ENCODE measurements around the gene CCDC187.
A peak's percentile ranks its signal among the peaks of the same experiment; 100 is the strongest.

Gene CCDC187

DNA sequence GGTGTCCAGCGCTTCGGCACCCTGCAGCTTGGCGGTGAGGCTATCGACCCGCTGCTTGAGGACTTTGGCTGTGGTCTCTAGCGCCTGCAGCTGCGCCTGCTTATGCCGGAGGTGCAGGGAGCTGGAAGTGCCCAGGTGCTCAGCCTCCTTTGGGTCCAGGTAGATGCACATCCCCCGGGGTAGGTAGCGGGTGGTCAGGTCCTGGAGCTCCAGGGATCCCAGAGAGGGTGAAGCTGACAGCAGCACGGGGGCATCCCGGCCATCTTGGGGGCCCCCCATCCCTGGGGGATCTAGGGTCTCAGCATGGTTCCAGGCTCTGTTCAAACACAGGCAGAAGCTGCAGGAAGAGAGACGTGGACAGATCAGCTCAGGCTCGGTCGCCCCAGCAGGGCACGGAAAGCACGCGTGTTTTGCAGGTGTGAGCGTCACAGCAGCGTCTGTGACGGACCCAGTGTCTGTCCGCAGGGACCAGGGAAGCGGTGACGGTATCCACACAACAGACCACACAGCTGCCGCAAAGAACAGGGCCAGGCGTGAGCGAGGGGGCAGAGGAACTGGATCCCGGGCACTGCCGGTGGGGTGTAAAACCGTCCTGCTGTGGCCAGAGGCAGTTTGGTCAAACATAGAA lies 17.4 kb downstream of the CCDC187 start:
- no peaks in the 10 kb centered on the region for H3K36me3 ChIP-seq (ENCODE audit: control insufficient read depth in 2 of 2, insufficient read depth in 2 of 2, low read length in 2 of 2)
- no peak overlapping the region for H3K27ac ChIP-seq (ENCODE audit: low read depth in 2 of 2, low read length in 2 of 2)
- peaks cover 0 to 8% of the 10 kb centered on the region in 2 donors for H3K27me3 ChIP-seq (ENCODE audit: control insufficient read depth in 2 of 2, insufficient read depth in 2 of 2, low read length in 2 of 2)
- H3K4me1 ChIP-seq (ENCODE audit: control insufficient read depth in 2 of 2, insufficient read depth in 2 of 2, low read length in 2 of 2): peaks cover 0 to 5% of the 10 kb centered on the region in 2 donors
- no peaks in the 10 kb centered on the region for H3K9me3 ChIP-seq (ENCODE audit: control insufficient read depth in 2 of 2, low read length in 2 of 2)
- H3K4me3 ChIP-seq (ENCODE audit: low read length in 2 of 2): no peak overlapping the region
- no peak overlapping the region for H3K9ac ChIP-seq (ENCODE audit: low read depth in 1 of 2, low read length in 2 of 2)

DNA sequence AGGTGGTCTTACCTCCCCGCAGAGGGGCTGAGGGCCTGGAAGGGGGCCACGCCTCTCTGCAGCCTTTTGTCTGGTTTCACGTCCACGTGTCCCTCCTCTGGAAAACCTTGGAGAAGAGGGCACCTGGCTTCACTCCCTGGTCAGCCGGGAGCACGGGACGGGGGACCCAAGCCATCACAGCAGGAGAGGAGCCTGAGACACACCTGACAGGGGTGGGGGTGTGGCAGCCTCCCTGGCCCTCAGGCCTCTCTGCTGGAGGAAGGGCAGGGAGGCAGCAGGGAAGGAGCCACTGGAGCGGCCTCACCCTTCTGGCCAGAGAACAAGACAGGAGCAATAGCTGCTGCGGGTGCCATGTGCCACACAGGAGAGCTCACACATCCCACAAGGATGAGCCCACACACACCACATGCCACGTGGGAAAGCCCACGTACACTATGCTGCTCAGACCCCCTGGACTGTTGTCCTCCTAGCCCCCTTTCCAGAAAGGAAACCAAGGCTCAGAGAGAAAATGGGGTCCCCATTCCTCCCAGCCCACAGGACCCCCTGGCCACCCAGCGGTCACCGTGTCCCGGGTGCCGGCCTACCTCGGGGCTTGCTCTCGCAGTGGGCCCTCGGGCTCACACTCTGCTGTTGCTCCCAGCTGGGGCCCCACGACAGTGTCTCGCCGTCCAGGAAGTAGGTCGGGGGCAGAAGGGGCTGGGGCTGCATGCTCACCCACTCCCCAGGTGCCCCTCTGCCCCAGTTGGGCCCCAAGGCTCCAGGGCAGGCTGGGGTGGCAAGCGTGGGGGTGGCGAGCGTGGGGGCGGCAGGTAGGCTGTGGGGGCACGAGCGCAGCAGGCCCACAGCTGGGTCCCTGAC lies 18.2 kb downstream of the CCDC187 start:
- Histone ChIP-seq H3K4me3 (ENCODE audit: low read length in 2 of 2) (no peak overlapping the region), H3K27me3 (ENCODE audit: control insufficient read depth in 2 of 2, insufficient read depth in 2 of 2, low read length in 2 of 2) (peaks cover 0 to 8% of the 10 kb centered on the region in 2 donors), H3K4me1 (ENCODE audit: control insufficient read depth in 2 of 2, insufficient read depth in 2 of 2, low read length in 2 of 2) (peaks cover 0 to 5% of the 10 kb centered on the region in 2 donors), H3K36me3 (ENCODE audit: control insufficient read depth in 2 of 2, insufficient read depth in 2 of 2, low read length in 2 of 2) (no peaks in the 10 kb centered on the region), H3K9me3 (ENCODE audit: control insufficient read depth in 2 of 2, low read length in 2 of 2) (no peaks in the 10 kb centered on the region), H3K27ac (ENCODE audit: low read depth in 2 of 2, low read length in 2 of 2) (no peak overlapping the region), H3K9ac (ENCODE audit: low read depth in 1 of 2, low read length in 2 of 2) (no peak overlapping the region)

DNA sequence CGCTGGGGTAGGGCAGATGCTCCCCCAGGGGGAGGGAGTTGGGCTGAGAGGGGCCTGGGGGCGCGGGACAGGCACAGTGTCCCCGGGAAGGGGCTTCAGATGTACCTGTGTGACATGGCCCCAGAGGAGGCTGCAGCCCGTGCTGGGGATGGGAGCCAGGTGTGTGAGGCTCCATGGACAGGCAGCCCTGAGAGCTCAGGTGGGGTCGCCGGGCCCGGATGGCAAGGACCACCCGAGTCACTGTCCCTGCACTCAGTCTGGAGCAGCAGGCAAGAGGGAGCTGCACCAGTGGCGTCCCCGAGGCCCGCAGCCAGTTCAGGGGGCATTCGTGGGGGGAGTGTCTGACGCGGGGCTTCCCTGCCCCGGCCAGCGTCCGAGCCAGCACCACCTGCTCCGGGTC lies 18.9 kb downstream of the CCDC187 start:
- Histone ChIP-seq H3K4me3 (ENCODE audit: low read length in 2 of 2) (no peak overlapping the region), H3K27me3 (ENCODE audit: control insufficient read depth in 2 of 2, insufficient read depth in 2 of 2, low read length in 2 of 2) (peaks cover 0 to 8% of the 10 kb centered on the region in 2 donors), H3K9me3 (ENCODE audit: control insufficient read depth in 2 of 2, low read length in 2 of 2) (no peaks in the 10 kb centered on the region), H3K9ac (ENCODE audit: low read depth in 1 of 2, low read length in 2 of 2) (no peak overlapping the region), H3K36me3 (ENCODE audit: control insufficient read depth in 2 of 2, insufficient read depth in 2 of 2, low read length in 2 of 2) (no peaks in the 10 kb centered on the region), H3K27ac (ENCODE audit: low read depth in 2 of 2, low read length in 2 of 2) (no peak overlapping the region), H3K4me1 (ENCODE audit: control insufficient read depth in 2 of 2, insufficient read depth in 2 of 2, low read length in 2 of 2) (peaks cover 0 to 5% of the 10 kb centered on the region in 2 donors)

DNA sequence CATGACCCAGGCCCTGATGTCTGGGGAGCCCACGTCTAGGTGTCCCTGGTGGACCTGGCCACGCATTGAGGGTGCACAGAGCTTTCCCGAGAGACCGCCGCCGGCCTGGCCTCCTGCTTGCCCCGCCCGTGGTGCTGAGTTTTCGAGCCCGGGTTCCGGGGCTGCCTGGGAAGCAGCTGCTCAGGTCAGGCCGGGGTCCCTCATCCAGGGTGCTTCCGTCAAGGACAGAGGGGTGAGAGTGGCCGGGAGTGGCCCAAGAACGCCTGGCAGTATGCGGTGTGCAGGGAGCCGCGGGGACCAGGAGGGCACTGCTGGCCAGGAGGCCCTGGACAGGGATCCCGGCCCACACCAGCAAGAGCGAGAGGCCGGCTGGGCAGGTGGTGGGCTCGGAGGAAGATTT lies 19.6 kb downstream of the CCDC187 start:
- H3K27ac ChIP-seq (ENCODE audit: low read depth in 2 of 2, low read length in 2 of 2): no peak overlapping the region
- peaks cover 0 to 5% of the 10 kb centered on the region in 2 donors for H3K4me1 ChIP-seq (ENCODE audit: control insufficient read depth in 2 of 2, insufficient read depth in 2 of 2, low read length in 2 of 2)
- H3K4me3 ChIP-seq (ENCODE audit: low read length in 2 of 2): no peak overlapping the region
- H3K27me3 ChIP-seq (ENCODE audit: control insufficient read depth in 2 of 2, insufficient read depth in 2 of 2, low read length in 2 of 2): peaks cover 0 to 8% of the 10 kb centered on the region in 2 donors
- H3K36me3 ChIP-seq (ENCODE audit: control insufficient read depth in 2 of 2, insufficient read depth in 2 of 2, low read length in 2 of 2): no peaks in the 10 kb centered on the region
- no peak overlapping the region for H3K9ac ChIP-seq (ENCODE audit: low read depth in 1 of 2, low read length in 2 of 2)
- no peaks in the 10 kb centered on the region for H3K9me3 ChIP-seq (ENCODE audit: control insufficient read depth in 2 of 2, low read length in 2 of 2)

DNA sequence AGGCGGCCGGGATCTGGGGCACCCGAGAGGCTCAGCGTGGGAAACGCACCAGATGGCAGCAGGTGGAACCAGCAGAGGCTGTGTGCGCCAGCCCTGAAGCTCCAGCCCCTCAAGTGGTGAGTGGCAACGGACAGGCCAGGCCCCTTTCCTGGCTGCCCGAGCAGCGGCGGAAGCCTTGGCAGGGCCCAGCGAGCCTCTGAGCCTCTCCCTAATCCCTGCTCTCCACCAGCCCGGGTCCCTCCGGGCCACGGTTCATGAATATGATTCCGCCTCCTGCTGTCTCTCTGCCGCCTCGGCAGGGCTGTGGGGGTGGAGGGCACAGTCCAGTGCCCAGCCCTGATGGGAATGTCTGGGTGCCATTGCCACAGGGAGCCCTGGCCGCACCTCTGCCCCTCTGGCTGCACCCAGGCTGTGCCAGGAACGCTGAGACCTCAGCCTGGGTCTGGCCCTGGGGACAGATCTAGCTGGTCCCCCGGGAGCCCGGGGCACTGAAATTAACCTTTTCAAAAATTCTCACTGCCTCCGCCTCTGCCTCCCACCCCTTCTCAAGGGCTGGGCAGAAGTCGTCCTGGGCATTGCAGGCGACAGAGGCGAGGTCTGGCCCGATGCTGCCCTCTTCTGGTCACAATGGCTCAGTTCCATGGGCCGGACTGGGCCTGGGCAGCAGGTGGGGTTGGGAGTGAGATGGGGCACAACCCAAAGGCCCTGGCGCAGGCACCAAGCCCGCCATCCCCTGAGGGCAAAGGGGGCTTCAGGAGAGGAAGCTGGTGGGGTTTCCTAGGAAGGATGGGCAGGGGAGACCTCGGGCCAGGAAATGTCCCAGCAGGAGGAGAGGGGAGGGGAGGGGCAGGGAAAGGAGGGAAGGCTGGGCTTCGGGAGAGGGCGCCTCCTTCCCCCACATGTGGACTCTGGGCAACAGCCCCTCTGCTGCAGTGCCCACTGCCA lies 20.3 kb downstream of the CCDC187 start:
- Histone ChIP-seq H3K9me3 (ENCODE audit: control insufficient read depth in 2 of 2, low read length in 2 of 2) (no peaks in the 10 kb centered on the region), H3K27me3 (ENCODE audit: control insufficient read depth in 2 of 2, insufficient read depth in 2 of 2, low read length in 2 of 2) (peaks cover 0 to 8% of the 10 kb centered on the region in 2 donors), H3K4me3 (ENCODE audit: low read length in 2 of 2) (peak overlapping the region; percentile 31 to 43), H3K4me1 (ENCODE audit: control insufficient read depth in 2 of 2, insufficient read depth in 2 of 2, low read length in 2 of 2) (peaks cover 0 to 5% of the 10 kb centered on the region in 2 donors), H3K27ac (ENCODE audit: low read depth in 2 of 2, low read length in 2 of 2) (no peak overlapping the region), H3K9ac (ENCODE audit: low read depth in 1 of 2, low read length in 2 of 2) (peak overlapping the region in 1 of 2 donors; percentile 43), H3K36me3 (ENCODE audit: control insufficient read depth in 2 of 2, insufficient read depth in 2 of 2, low read length in 2 of 2) (no peaks in the 10 kb centered on the region)

DNA sequence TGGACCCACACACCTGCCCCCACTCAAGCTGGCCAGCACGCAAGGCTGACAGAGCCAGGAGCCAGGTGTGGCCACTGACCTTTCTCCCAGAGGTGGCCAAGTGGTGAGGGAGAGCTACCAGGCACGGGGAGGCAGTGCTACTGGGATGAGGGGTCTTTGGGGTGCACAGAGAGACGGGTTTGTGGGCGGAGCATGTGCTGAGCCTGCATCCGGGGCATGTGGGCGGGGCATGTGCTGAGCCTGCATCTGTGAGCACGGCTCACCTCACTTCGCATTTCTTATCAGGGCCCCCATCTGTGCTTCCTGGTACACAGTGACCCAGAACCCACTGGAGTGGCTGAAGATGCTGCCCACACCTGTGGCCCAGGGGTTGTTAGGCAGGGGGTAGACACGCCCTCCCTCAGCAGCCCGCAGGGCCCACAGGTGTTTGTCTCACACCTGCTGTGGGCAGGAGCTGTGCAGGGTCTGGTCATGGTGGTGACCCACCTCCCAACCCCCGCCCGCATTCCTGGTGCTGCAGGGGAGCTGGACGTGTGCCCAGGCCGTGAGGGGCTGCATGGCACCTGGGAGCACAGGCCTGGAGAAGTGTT lies 21.5 kb downstream of the CCDC187 start:
- peaks cover 0 to 6% of the 10 kb centered on the region in 2 donors for H3K27me3 ChIP-seq (ENCODE audit: control insufficient read depth in 2 of 2, insufficient read depth in 2 of 2, low read length in 2 of 2)
- no peaks in the 10 kb centered on the region for H3K9me3 ChIP-seq (ENCODE audit: control insufficient read depth in 2 of 2, low read length in 2 of 2)
- peaks cover 0 to 5% of the 10 kb centered on the region in 2 donors for H3K4me1 ChIP-seq (ENCODE audit: control insufficient read depth in 2 of 2, insufficient read depth in 2 of 2, low read length in 2 of 2)
- H3K27ac ChIP-seq (ENCODE audit: low read depth in 2 of 2, low read length in 2 of 2): no peak overlapping the region
- H3K9ac ChIP-seq (ENCODE audit: low read depth in 1 of 2, low read length in 2 of 2): no peak overlapping the region
- no peaks in the 10 kb centered on the region for H3K36me3 ChIP-seq (ENCODE audit: control insufficient read depth in 2 of 2, insufficient read depth in 2 of 2, low read length in 2 of 2)
- H3K4me3 ChIP-seq (ENCODE audit: low read length in 2 of 2): no peak overlapping the region

DNA sequence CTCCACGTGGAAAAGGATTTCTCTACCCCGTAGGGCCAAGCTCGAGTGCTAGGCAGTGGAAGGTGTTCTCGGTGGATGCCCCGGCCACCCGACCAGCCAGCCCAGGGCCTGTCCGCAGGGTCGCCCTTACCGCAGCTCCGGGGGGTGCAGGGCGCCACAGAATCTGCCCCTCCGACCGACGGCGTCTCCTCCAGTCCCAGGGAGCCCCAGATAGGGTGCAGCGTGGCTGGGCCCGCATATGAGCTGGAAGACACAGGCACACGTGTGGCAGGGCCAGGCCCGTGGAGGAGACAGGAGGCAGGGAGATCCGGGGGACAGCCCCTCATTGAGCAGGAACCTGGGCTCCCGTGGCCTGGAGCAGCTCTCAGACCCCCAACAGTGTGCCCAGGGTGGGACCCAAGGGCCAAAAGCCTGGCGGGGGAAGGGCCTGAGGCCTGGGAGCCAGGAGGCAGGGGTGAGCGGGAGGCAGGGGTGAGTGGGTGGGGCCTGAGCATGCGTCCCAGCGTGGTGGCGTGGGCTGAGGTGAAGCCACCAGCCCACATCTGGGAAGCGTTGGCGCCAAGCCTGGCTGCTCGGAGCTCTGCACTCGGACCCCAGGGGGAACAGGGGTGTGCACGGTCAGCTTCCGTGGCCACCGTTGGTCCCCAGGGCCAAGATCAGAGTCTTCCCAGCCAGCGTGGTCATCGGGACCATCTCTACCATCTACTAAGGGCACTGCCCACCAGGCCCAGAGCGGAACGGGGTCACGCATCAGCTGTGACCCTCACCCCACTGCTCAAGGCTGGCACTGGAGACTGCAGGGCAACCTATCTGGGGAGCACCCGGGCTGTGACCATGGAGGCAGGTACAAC lies 22.2 kb downstream of the CCDC187 start:
- H3K4me1 ChIP-seq (ENCODE audit: control insufficient read depth in 2 of 2, insufficient read depth in 2 of 2, low read length in 2 of 2): peaks cover 0 to 5% of the 10 kb centered on the region in 2 donors
- no peaks in the 10 kb centered on the region for H3K9me3 ChIP-seq (ENCODE audit: control insufficient read depth in 2 of 2, low read length in 2 of 2)
- no peak overlapping the region for H3K9ac ChIP-seq (ENCODE audit: low read depth in 1 of 2, low read length in 2 of 2)
- no peak overlapping the region for H3K27ac ChIP-seq (ENCODE audit: low read depth in 2 of 2, low read length in 2 of 2)
- H3K27me3 ChIP-seq (ENCODE audit: control insufficient read depth in 2 of 2, insufficient read depth in 2 of 2, low read length in 2 of 2): peaks cover 0 to 4% of the 10 kb centered on the region in 2 donors
- H3K36me3 ChIP-seq (ENCODE audit: control insufficient read depth in 2 of 2, insufficient read depth in 2 of 2, low read length in 2 of 2): no peaks in the 10 kb centered on the region
- H3K4me3 ChIP-seq (ENCODE audit: low read length in 2 of 2): no peak overlapping the region

DNA sequence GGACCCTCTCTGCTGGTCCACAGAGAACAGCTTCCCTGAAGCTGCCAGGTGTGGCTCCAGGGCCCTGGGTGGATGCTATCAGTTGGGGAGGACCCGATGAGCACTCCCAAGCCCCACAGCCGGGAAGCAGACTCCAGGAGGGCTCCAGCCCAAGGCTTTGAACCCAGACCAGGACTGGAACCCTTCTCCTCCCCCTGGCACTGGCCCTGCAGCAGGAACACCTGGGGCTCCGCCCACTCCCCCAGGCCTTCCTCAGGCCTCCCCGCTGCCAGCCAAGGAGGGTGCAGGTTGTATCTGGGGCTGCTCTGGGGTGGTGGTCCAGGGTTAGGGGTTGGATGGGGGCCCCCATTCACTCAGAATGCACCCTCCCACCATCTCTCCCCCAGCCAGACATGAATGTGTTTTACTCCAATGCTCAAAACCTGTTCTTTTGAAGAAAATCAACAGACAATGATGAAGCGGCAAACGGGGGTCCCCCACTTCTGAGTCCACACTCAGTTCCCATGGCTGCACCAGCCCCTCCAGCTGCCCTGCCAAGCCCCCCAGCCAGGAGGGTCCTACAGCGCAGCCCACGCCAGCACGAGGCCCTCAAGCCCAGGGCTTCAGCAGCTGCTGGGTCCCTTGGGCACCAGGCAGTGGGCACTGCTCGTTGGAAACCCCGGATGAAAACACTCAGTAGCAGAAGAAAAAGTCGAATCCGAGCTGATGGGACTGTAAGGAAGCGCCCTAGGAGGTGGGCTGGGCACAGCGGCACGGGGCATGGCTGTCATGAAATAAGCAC lies 23.2 kb downstream of the CCDC187 start:
- Histone ChIP-seq H3K4me1 (ENCODE audit: control insufficient read depth in 2 of 2, insufficient read depth in 2 of 2, low read length in 2 of 2) (peaks cover 0 to 5% of the 10 kb centered on the region in 2 donors), H3K27ac (ENCODE audit: low read depth in 2 of 2, low read length in 2 of 2) (no peak overlapping the region), H3K36me3 (ENCODE audit: control insufficient read depth in 2 of 2, insufficient read depth in 2 of 2, low read length in 2 of 2) (no peaks in the 10 kb centered on the region), H3K27me3 (ENCODE audit: control insufficient read depth in 2 of 2, insufficient read depth in 2 of 2, low read length in 2 of 2) (peaks cover 0 to 4% of the 10 kb centered on the region in 2 donors), H3K9ac (ENCODE audit: low read depth in 1 of 2, low read length in 2 of 2) (no peak overlapping the region), H3K9me3 (ENCODE audit: control insufficient read depth in 2 of 2, low read length in 2 of 2) (no peaks in the 10 kb centered on the region), H3K4me3 (ENCODE audit: low read length in 2 of 2) (no peak overlapping the region)
